GM12878 (cell line): ENCODE results near the gene ACACB. TPM values are rescaled to one million over a fixed set of nuclear protein-coding genes. Genes with fewer than 3 reads are reported as not detected.

ENCODE experiments used
- ATAC-seq: fragments of 200-7000 bp; cut with Tn5 transposase; 3 replicates; pipeline ENCODE4 v1.9.1; 2020; ENCODE audit warnings: mild to moderate bottlenecking, moderate library complexity
- BruUV-seq: library from RNA; stranded (reverse); fragments of 400-500 nt; replicated peaks from 2 replicates; lab custom pipeline; 2021; lab: Mats Ljungman, UMichigan
- CTCF ChIA-PET: fragments of 300-600 bp; sonication (Branson Sonifier 250); formaldehyde crosslinking; extraction: SDS; loops from one replicate; lab custom pipeline; 2021; ENCODE audit warnings: inconsistent platforms; lab: Yijun Ruan, JAX
- POLR2A ChIA-PET: fragments of 350-600 bp; formaldehyde crosslinking; extraction: SDS; loops from one replicate; lab custom pipeline; 2021; ENCODE audit warnings: inconsistent platforms; lab: Charles Lee
- RAD21 ChIA-PET: fragments of 300-600 bp; sonication (Branson Sonifier 250); formaldehyde crosslinking; loops from one replicate; lab custom pipeline; 2023; ENCODE audit warnings: antibody characterized with exemption; ENCODE audit not compliant: unreplicated experiment; lab: Charles Lee
- SMC1A ChIA-PET: fragments of 300-600 bp; sonication (Branson Sonifier 250); formaldehyde crosslinking; loops from one replicate; lab custom pipeline; 2023; ENCODE audit not compliant: unreplicated experiment, uncharacterized antibody; lab: Charles Lee
- DNase-seq: peaks from one replicate; pipeline ENCODE4 v3.0.0-alpha.2; 2011; ENCODE audit warnings: low read depth, low spot score
- FAIRE-seq: peaks from 3 replicates; lab custom pipeline; 2011; peaks lifted over from hg19 to GRCh38; lab: Jason Lieb, UNC
- H2AFZ ChIP-seq: 2 replicates; pipeline ENCODE4 v1.6.0; 2011; ENCODE audit warnings: low read depth, low read length, control low read depth; ENCODE audit not compliant: control insufficient read depth
- H3K27ac ChIP-seq: 2 replicates; pipeline ENCODE4 v1.5.1; 2011; ENCODE audit warnings: control low read depth; ENCODE audit not compliant: control insufficient read depth, insufficient read depth
- H3K27me3 ChIP-seq, 2 experiments: replicated peaks in 1 of 2; 2 replicates each; pipeline versions ENCODE4 v1.6.0 to v1.6.1; 2011; ENCODE audit warnings: low read length in 1 of 2; ENCODE audit not compliant: control insufficient read depth in 2 of 2, insufficient read depth in 2 of 2
- H3K36me3 ChIP-seq, 2 experiments: 2 replicates each; pipeline ENCODE4 v1.5.1; 2011; ENCODE audit warnings: low read length in 1 of 2; ENCODE audit not compliant: control insufficient read depth in 2 of 2, insufficient read depth in 2 of 2
- H3K4me1 ChIP-seq: 2 replicates; pipeline ENCODE4 v1.6.1; 2011; ENCODE audit warnings: mild to moderate bottlenecking, low read length, moderate library complexity, mixed read lengths; ENCODE audit not compliant: control insufficient read depth, insufficient read depth
- H3K4me2 ChIP-seq: 2 replicates; pipeline ENCODE4 v1.6.0; 2011; ENCODE audit warnings: control low read depth; ENCODE audit not compliant: control insufficient read depth, insufficient read depth
- H3K4me3 ChIP-seq: fragments of 200-600 bp; sonication (generic); 2 replicates; pipeline ENCODE4 v1.5.1; 2016
- H3K79me2 ChIP-seq: 2 replicates; pipeline ENCODE4 v1.6.0; 2011; ENCODE audit warnings: low read length; ENCODE audit not compliant: control insufficient read depth, insufficient read depth
- H3K9ac ChIP-seq: 2 replicates; pipeline ENCODE4 v1.8.0; 2011; ENCODE audit warnings: low read length, control low read depth, mixed read lengths; ENCODE audit not compliant: control insufficient read depth, insufficient read depth
- H3K9me3 ChIP-seq: replicated peaks from 3 replicates; pipeline ENCODE4 v1.5.1; 2011; ENCODE audit warnings: mild to moderate bottlenecking, low read length; ENCODE audit not compliant: control insufficient read depth, insufficient read depth
- H4K20me1 ChIP-seq: 2 replicates; pipeline ENCODE4 v1.6.0; 2011; ENCODE audit not compliant: control insufficient read depth, insufficient read depth
- ATF2 ChIP-seq: IDR thresholded peaks from 2 replicates; pipeline ENCODE4 v1.6.1; 2012; ENCODE audit warnings: low read length, inconsistent platforms
- CEBPB ChIP-seq, 2 experiments: fragments of 150-350 bp in 1 of 2; IDR thresholded peaks; 2 replicates each; pipeline ENCODE4 v1.6.1; 2012 to 2014; ENCODE audit warnings: low read depth in 2 of 2, low read length in 2 of 2, borderline replicate concordance in 1 of 2, inconsistent platforms in 1 of 2
- CHD4 ChIP-seq: fragments of 200-600 bp; sonication (generic); IDR thresholded peaks from 2 replicates; pipeline ENCODE4 v1.6.1; 2016; ENCODE audit warnings: mild to moderate bottlenecking
- CREM ChIP-seq: IDR thresholded peaks from 2 replicates; pipeline ENCODE4 v1.6.1; 2014; ENCODE audit warnings: antibody characterized with exemption, low read depth
- CUX1 ChIP-seq: IDR thresholded peaks from 2 replicates; pipeline ENCODE4 v1.6.1; 2012; ENCODE audit warnings: improper control_type of control experiment, low read depth, low read length; ENCODE audit not compliant: insufficient replicate concordance
- EZH2 ChIP-seq: IDR thresholded peaks from 2 replicates; pipeline ENCODE4 v1.6.1; 2012; ENCODE audit warnings: low read depth, mild to moderate bottlenecking, control low read depth, inconsistent platforms, low read length, borderline replicate concordance; ENCODE audit not compliant: control insufficient read depth
- NR2C1 ChIP-seq: fragments of 450-650 bp; IDR thresholded peaks from 2 replicates; pipeline ENCODE4 v1.6.1; 2017; ENCODE audit warnings: antibody characterized with exemption, mild to moderate bottlenecking, moderate library complexity
- PBX3 ChIP-seq: IDR thresholded peaks from 2 replicates; pipeline ENCODE4 v1.6.1; 2011; ENCODE audit warnings: mild to moderate bottlenecking, low read depth, low read length, moderate library complexity; ENCODE audit not compliant: insufficient replicate concordance
- REST ChIP-seq: IDR thresholded peaks from 2 replicates; pipeline ENCODE4 v1.6.1; 2012; ENCODE audit warnings: mild to moderate bottlenecking, low read depth, low read length
- SREBF1 ChIP-seq: IDR thresholded peaks from 2 replicates; pipeline ENCODE4 v1.6.1; 2012; ENCODE audit warnings: mild to moderate bottlenecking, low read length
- TCF12 ChIP-seq: IDR thresholded peaks from 2 replicates; pipeline ENCODE4 v1.6.1; 2011; ENCODE audit warnings: low read depth, mild to moderate bottlenecking, low read length
- TCF3 ChIP-seq: IDR thresholded peaks from 2 replicates; pipeline ENCODE4 v1.6.1; 2012; ENCODE audit warnings: low read depth, mild to moderate bottlenecking, low read length, borderline replicate concordance; ENCODE audit not compliant: insufficient read depth
- WGBS: methylation state at CpG from one replicate; pipeline ENCODE4 v1.1.6; 2016; ENCODE audit warnings: low lambda C conversion rate; ENCODE audit not compliant: insufficient replicate concordance, insufficient coverage; ENCODE audit errors: missing lambda C conversion rate; 5-methylcytosine and 5-hydroxymethylcytosine counted together
- in situ Hi-C: fragments of 300-500 bp; cut with MboI; formaldehyde crosslinking; loops from 9 replicates; pipeline ENCODE4 v1.14.3; 2018; ENCODE audit warnings: mixed read lengths
- intact Hi-C: fragments of 100-400 bp; cut with micrococcal nuclease; formaldehyde crosslinking; loops from one replicate; pipeline ENCODE4 v1.14.2; 2022; ENCODE audit not compliant: unreplicated experiment
- polyA plus RNA-seq, 11 experiments: library from polyadenylated mRNA; depleted of rRNA in 4 of 11; unstranded in 6 of 11; stranded (reverse) in 5 of 11; fragments of >200 nt; fragmentation: Nextera tagmentation in 4 of 11; fragmentation: Illumina TruSeq in 1 of 11; extraction: Ambion mirVana in 4 of 11; extraction: Trizol in 1 of 11; gene quantifications; 1 replicate in 1 of 11; 2 replicates in 10 of 11; pipeline versions ENCODE4 v1.2.1 to v1.2.3, GENCODE V29; 2011 to 2016; ENCODE audit warnings: inconsistent platforms in 2 of 11, missing spikeins in 2 of 11, low read depth in 1 of 11
- total RNA-seq, 4 experiments: library from RNA; depleted of rRNA in 3 of 4; stranded (reverse); fragments of >200 nt in 3 of 4; fragmentation: Illumina TruSeq in 1 of 4; extraction: Trizol in 1 of 4; gene quantifications; 2 replicates each; pipeline versions ENCODE4 v1.2.1 to v1.2.3, GENCODE V29; 2013 to 2021

ACACB gene
- total and polyA plus RNA-seq, 10 of the 15 experiments (the other 5 are each of a cell fraction or from before 2014, with no cell fraction given): 0.05 to 1.9 (median 0.38) TPM; not detected in 2

- WGBS: 19% methylated on average over 3 of the region's 3 CpGs
- RAD21 ChIA-PET: no interaction called here
- no peak overlapping the region for H3K4me2 ChIP-seq
- no peak overlapping the region for H3K27ac ChIP-seq
- H3K36me3 ChIP-seq: no peaks in the 10 kb centered on the region; a peak in 1 of 4 replicates
- BruUV-seq: no TSS peak
- intact Hi-C loops (no loop called here), in situ Hi-C loops (loop anchor here (5.0 kb wide), 1 partner anchor 118 kb away; no protein-coding TSS in a partner anchor)
- FAIRE-seq: no peak
- SMC1A ChIA-PET: interaction anchor here (0.7 kb wide), 1 partner anchor 120 kb away, joined by 4 read pairs; no protein-coding TSS in a partner anchor
- H3K27me3 ChIP-seq: no peaks in the 10 kb centered on the region; a peak in 1 of 4 replicates
- H3K4me3 ChIP-seq: no peak overlapping the region
- no peak overlapping the region for H2AFZ ChIP-seq
- CTCF ChIA-PET: no interaction called here
- H4K20me1 ChIP-seq: no peaks in the 10 kb centered on the region
- no peak for DNase-seq
- no peaks in the 10 kb centered on the region for H3K4me1 ChIP-seq
- POLR2A ChIA-PET: no interaction called here
- ATAC-seq: no peak
- no peaks in the 10 kb centered on the region for H3K9me3 ChIP-seq
- no peaks in the 10 kb centered on the region for H3K79me2 ChIP-seq
- no peak overlapping the region for H3K9ac ChIP-seq
- TF ChIP-seq CREM: no peak
- TF ChIP-seq EZH2: no peak
- TF ChIP-seq SREBF1: no peak
- TF ChIP-seq TCF3: no peak
- no peak for TF ChIP-seq ATF2
- no peak for TF ChIP-seq PBX3
- no peak for TF ChIP-seq CHD4
- no peak for TF ChIP-seq REST
- no peak for TF ChIP-seq NR2C1
- TF ChIP-seq TCF12: no peak
- no peak for TF ChIP-seq CEBPB (IDR thresholded peaks at IDR 0.05; ENCODE audit: borderline replicate concordance in 1 of 2, low read depth in 2 of 2, low read length in 2 of 2)
- no peak for TF ChIP-seq CUX1
These were observed 153.0 kb downstream of the ACACB start for GRCh38 chr12:109269428-109269827.
